Karpas-422 (cell line): ENCODE data around the gene NPFFR1. TPM values are rescaled to one million over a fixed set of nuclear protein-coding genes. Genes with fewer than 3 reads are reported as not detected.

ENCODE experiments used
- DNase-seq: peaks from one replicate; pipeline ENCODE4 v3.0.0-alpha.2; 2015
- H2AFZ ChIP-seq: fragments of 200-600 bp; sonication (generic); 2 replicates; pipeline ENCODE4 v1.6.1; 2014; ENCODE audit warnings: antibody characterized with exemption, low read length, mixed read lengths
- H3K27ac ChIP-seq: fragments of 200-600 bp; sonication (generic); 2 replicates; pipeline ENCODE4 v1.5.1; 2014; ENCODE audit warnings: mild to moderate bottlenecking, low read length, moderate library complexity
- H3K27me3 ChIP-seq: fragments of 200-600 bp; sonication (generic); 2 replicates; pipeline ENCODE4 v1.6.1; 2014; ENCODE audit warnings: low read length, mixed read lengths
- H3K36me3 ChIP-seq: fragments of 200-600 bp; sonication (generic); 2 replicates; pipeline ENCODE4 v1.6.1; 2014; ENCODE audit warnings: low read length, mixed read lengths; ENCODE audit not compliant: insufficient read depth
- H3K4me1 ChIP-seq: fragments of 200-600 bp; sonication (generic); 2 replicates; pipeline ENCODE4 v1.6.1; 2014; ENCODE audit warnings: mild to moderate bottlenecking, low read length, mixed read lengths
- H3K4me2 ChIP-seq: fragments of 200-600 bp; sonication (generic); 2 replicates; pipeline ENCODE4 v1.6.1; 2014; ENCODE audit warnings: low read length, low read depth, mild to moderate bottlenecking; ENCODE audit not compliant: poor library complexity, severe bottlenecking
- H3K4me3 ChIP-seq: fragments of 200-600 bp; sonication (generic); 2 replicates; pipeline ENCODE4 v1.5.1; 2014; ENCODE audit warnings: mild to moderate bottlenecking, antibody characterized with exemption, low read length, mixed read lengths
- H3K79me2 ChIP-seq: fragments of 200-600 bp; sonication (generic); 2 replicates; pipeline ENCODE4 v1.6.1; 2014; ENCODE audit warnings: mild to moderate bottlenecking, low read length, mixed read lengths
- H3K9ac ChIP-seq: fragments of 200-600 bp; sonication (generic); 2 replicates; pipeline ENCODE4 v1.6.0; 2014; ENCODE audit warnings: low read length
- H3K9me2 ChIP-seq: fragments of 200-600 bp; sonication (generic), shearing (Covaris generic); replicated peaks from 2 replicates; pipeline ENCODE4 v1.6.0; 2014; ENCODE audit warnings: mild to moderate bottlenecking, low read length, moderate library complexity; ENCODE audit not compliant: insufficient read depth
- H3K9me3 ChIP-seq: fragments of 300-700, 200-600 bp; sonication (generic); 2 replicates; pipeline ENCODE4 v1.6.1; 2014; ENCODE audit warnings: low read length, mixed read lengths
- H4K20me1 ChIP-seq: fragments of 200-600 bp; sonication (generic); 2 replicates; pipeline ENCODE4 v1.6.1; 2014; ENCODE audit warnings: mild to moderate bottlenecking, antibody characterized with exemption, low read length, low read depth; ENCODE audit not compliant: insufficient read depth
- total RNA-seq: library from RNA; depleted of rRNA; stranded (reverse); fragments of >200 nt; shearing (Covaris generic); gene quantifications from 2 replicates; pipeline ENCODE4 v1.2.3, GENCODE V29; 2014; ENCODE audit warnings: low replicate concordance

Gene NPFFR1
- total RNA-seq, 1 experiment from 2014 or later: not detected

- H3K4me2 ChIP-seq: peak overlapping the region; percentile 53
- no peaks in the 10 kb centered on the region for H3K9me2 ChIP-seq
- DNase-seq: no peak
- H2AFZ ChIP-seq: no peak overlapping the region
- H3K9me3 ChIP-seq: no peaks in the 10 kb centered on the region
- H3K4me1 ChIP-seq: peaks cover 81% of the 10 kb centered on the region
- no peaks in the 10 kb centered on the region for H4K20me1 ChIP-seq
- H3K27me3 ChIP-seq: no peaks in the 10 kb centered on the region
- peak overlapping the region; percentile 96 for H3K27ac ChIP-seq
- no peak overlapping the region; the same call in 1 of the 2 replicates for H3K4me3 ChIP-seq
- peak overlapping the region; percentile 71 for H3K9ac ChIP-seq
- H3K79me2 ChIP-seq: peaks cover 7% of the 10 kb centered on the region
- no peaks in the 10 kb centered on the region for H3K36me3 ChIP-seq
These were observed 41.4 kb upstream of the NPFFR1 start for GRCh38 chr10:70324951-70325781.

GRCh38 chr10:70324339-70324861 is 40.6 kb upstream of the NPFFR1 start:
- Histone ChIP-seq H3K79me2 (peaks cover 6% of the 10 kb centered on the region; the same call in 1 of the 2 replicates), H3K9ac (peak overlapping the region; percentile 71), H3K4me3 (peak overlapping the region; percentile 11; the same call in 1 of the 2 replicates), H3K36me3 (no peaks in the 10 kb centered on the region), H3K4me2 (peak overlapping the region; percentile 53), H3K9me3 (no peaks in the 10 kb centered on the region), H4K20me1 (no peaks in the 10 kb centered on the region), H3K27ac (peak overlapping the region; percentile 96), H3K9me2 (no peaks in the 10 kb centered on the region), H2AFZ (no peak overlapping the region), H3K4me1 (peaks cover 84% of the 10 kb centered on the region), H3K27me3 (no peaks in the 10 kb centered on the region)
- DNase-seq: peak; percentile 80

- Histone ChIP-seq H3K27ac (peak overlapping the region; percentile 96), H3K4me3 (peak overlapping the region; percentile 13; the same call in 1 of the 2 replicates), H3K36me3 (no peaks in the 10 kb centered on the region), H3K9ac (peak overlapping the region; percentile 71), H2AFZ (no peak overlapping the region), H4K20me1 (no peaks in the 10 kb centered on the region), H3K79me2 (peaks cover 2% of the 10 kb centered on the region; the same call in 1 of the 2 replicates), H3K9me2 (no peaks in the 10 kb centered on the region), H3K4me2 (peak overlapping the region; percentile 53), H3K4me1 (peaks cover 86% of the 10 kb centered on the region), H3K9me3 (no peaks in the 10 kb centered on the region), H3K27me3 (no peaks in the 10 kb centered on the region)
- no peak for DNase-seq
These were observed 40.0 kb upstream of the NPFFR1 start for GRCh38 chr10:70323697-70324338.

- Histone ChIP-seq H3K4me2 (peak overlapping the region; percentile 53), H3K9ac (peak overlapping the region; percentile 71), H3K79me2 (no peaks in the 10 kb centered on the region), H4K20me1 (no peaks in the 10 kb centered on the region), H3K27ac (peak overlapping the region; percentile 96), H3K4me3 (peak overlapping the region; percentile 13; the same call in 1 of the 2 replicates), H2AFZ (no peak overlapping the region), H3K9me3 (no peaks in the 10 kb centered on the region), H3K36me3 (no peaks in the 10 kb centered on the region), H3K9me2 (no peaks in the 10 kb centered on the region), H3K27me3 (no peaks in the 10 kb centered on the region), H3K4me1 (peaks cover 90% of the 10 kb centered on the region)
- peak; percentile 73 for DNase-seq
These were observed 39.4 kb upstream of the NPFFR1 start for GRCh38 chr10:70323138-70323696.

- Histone ChIP-seq H3K9ac (peak overlapping the region; percentile 71), H3K27me3 (no peaks in the 10 kb centered on the region), H3K4me1 (peaks cover 93% of the 10 kb centered on the region), H3K79me2 (no peaks in the 10 kb centered on the region), H3K36me3 (no peaks in the 10 kb centered on the region), H3K4me2 (peak overlapping the region; percentile 53), H4K20me1 (no peaks in the 10 kb centered on the region), H3K4me3 (no peak overlapping the region; the same call in 1 of the 2 replicates), H2AFZ (no peak overlapping the region), H3K9me2 (no peaks in the 10 kb centered on the region), H3K27ac (peak overlapping the region; percentile 96), H3K9me3 (no peaks in the 10 kb centered on the region)
- DNase-seq: no peak
These were observed 38.4 kb upstream of the NPFFR1 start for GRCh38 chr10:70321897-70322890.

GRCh38 chr10:70321233-70321632 is 37.4 kb upstream of the NPFFR1 start:
- Histone ChIP-seq H4K20me1 (no peaks in the 10 kb centered on the region), H2AFZ (no peak overlapping the region), H3K27me3 (no peaks in the 10 kb centered on the region), H3K4me3 (no peak overlapping the region), H3K9me2 (no peaks in the 10 kb centered on the region), H3K27ac (peak overlapping the region; percentile 96), H3K9ac (peak overlapping the region; percentile 28; the same call in 1 of the 2 replicates), H3K9me3 (no peaks in the 10 kb centered on the region), H3K4me1 (peaks cover 100% of the 10 kb centered on the region), H3K79me2 (no peaks in the 10 kb centered on the region), H3K4me2 (no peak overlapping the region), H3K36me3 (no peaks in the 10 kb centered on the region)
- DNase-seq: no peak

- Histone ChIP-seq H3K9me3 (no peaks in the 10 kb centered on the region), H3K4me1 (peaks cover 100% of the 10 kb centered on the region)
These were observed 36.9 kb upstream of the NPFFR1 start for GRCh38 chr10:70320751-70321150.

More at GRCh38 chr10:70320751-70321150, 36.9 kb upstream of the NPFFR1 start:
- H3K4me3 ChIP-seq: no peak overlapping the region
- H3K9me2 ChIP-seq: no peaks in the 10 kb centered on the region
- H3K4me2 ChIP-seq: no peak overlapping the region
- H3K27ac ChIP-seq: peak overlapping the region; percentile 96
- no peaks in the 10 kb centered on the region for H3K79me2 ChIP-seq
- no peaks in the 10 kb centered on the region for H3K27me3 ChIP-seq
- H3K36me3 ChIP-seq: no peaks in the 10 kb centered on the region
- peak overlapping the region; percentile 28; the same call in 1 of the 2 replicates for H3K9ac ChIP-seq
- no peak for DNase-seq
- H2AFZ ChIP-seq: no peak overlapping the region
- H4K20me1 ChIP-seq: no peaks in the 10 kb centered on the region
